Activated T-cell treated with anti-CD3 and anti-CD28 coated beads, Interleukin-2, amount 50 U/mL, for 4 hours (primary cell): ENCODE data around the gene STUM. TPM values are rescaled to one million over a fixed set of nuclear protein-coding genes. Genes with fewer than 3 reads are reported as not detected.
"Not testable (repeated sequence)": the region's sequence is repeated elsewhere in the genome, so short reads cannot be mapped to it uniquely, and the experiment has no call there.

Experiments used
- ATAC-seq, 2 donors: fragments of 200-7000 bp; cut with Tn5 transposase; one replicate each; pipeline ENCODE4 v1.10.0; 2021
- DNase-seq: peaks from one replicate; pipeline ENCODE4 v3.0.0-alpha.2; 2020
- H3K27me3 Mint-ChIP-seq: one replicate; pipeline ENCODE4 v1.8.0; 2021; ENCODE audit warnings: low read depth, mixed read lengths
- H3K36me3 Mint-ChIP-seq: one replicate; pipeline ENCODE4 v1.8.0; 2022; ENCODE audit warnings: mixed read lengths; ENCODE audit not compliant: insufficient read depth
- H3K4me1 Mint-ChIP-seq: one replicate; pipeline ENCODE4 v1.8.0; 2021; ENCODE audit warnings: low read depth, mixed read lengths
- H3K4me3 Mint-ChIP-seq: one replicate; pipeline ENCODE4 v1.8.0; 2021; ENCODE audit warnings: mild to moderate bottlenecking, moderate library complexity, mixed read lengths
- H3K9me3 Mint-ChIP-seq: one replicate; pipeline ENCODE4 v1.8.0; 2021; ENCODE audit warnings: mixed read lengths
- total RNA-seq, 3 donors: library from RNA; stranded (reverse); gene quantifications; one replicate each; pipeline ENCODE4 v1.2.1, GENCODE V29; 2021

STUM gene
- total RNA-seq, 3 donors from 2014 or later, result not detected

DNA sequence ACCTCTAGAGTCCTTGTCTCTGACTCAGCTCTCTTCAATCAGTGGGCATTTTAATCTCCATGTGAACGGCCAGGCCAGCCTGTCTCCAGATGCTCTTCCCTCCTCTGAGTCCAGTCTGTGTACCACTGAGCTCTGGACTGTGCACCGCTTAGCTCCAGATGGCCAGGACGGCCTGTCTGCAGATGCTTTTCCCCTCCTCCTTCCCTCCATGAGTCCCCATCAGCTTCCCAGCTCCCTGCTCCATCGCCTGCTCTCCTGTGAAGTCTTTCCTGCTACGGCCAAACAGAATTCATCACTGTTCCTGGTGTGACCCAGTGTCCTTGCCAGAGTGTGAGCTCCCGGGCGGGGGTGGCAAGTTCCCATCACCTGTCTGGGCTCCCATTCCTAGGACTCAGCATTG is 42.0 kb downstream of the STUM start:
- ATAC-seq, result no peak
- H3K9me3 Mint-ChIP-seq, result no peaks in the 10 kb centered on the region
- DNase-seq, result no peak
- no peaks in the 10 kb centered on the region for H3K4me1 Mint-ChIP-seq
- H3K36me3 Mint-ChIP-seq, result no peaks in the 10 kb centered on the region
- no peak overlapping the region for H3K4me3 Mint-ChIP-seq
- H3K27me3 Mint-ChIP-seq, result peaks cover 15% of the 10 kb centered on the region

DNA sequence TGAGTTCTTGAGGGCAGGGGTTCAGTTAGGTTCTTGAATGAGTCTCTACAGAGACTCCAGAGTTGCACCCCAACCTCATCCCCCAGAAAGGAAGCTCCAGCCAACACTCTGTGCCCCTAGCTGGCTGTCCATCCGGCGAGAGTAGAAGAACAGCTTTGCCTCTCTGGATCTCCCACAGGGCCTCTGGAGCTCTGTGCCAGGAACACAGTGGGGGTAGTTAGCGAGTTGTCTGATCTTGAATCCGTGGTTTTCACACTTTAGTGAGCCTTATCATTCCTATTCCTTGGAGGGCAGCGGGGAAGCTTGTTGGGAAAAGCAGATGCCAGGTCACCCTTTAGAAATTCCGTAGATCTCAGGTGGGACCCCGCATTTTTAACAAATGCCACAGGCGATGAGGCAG is 45.0 kb downstream of the STUM start:
- no peak for ATAC-seq
- DNase-seq, result no peak

DNA sequence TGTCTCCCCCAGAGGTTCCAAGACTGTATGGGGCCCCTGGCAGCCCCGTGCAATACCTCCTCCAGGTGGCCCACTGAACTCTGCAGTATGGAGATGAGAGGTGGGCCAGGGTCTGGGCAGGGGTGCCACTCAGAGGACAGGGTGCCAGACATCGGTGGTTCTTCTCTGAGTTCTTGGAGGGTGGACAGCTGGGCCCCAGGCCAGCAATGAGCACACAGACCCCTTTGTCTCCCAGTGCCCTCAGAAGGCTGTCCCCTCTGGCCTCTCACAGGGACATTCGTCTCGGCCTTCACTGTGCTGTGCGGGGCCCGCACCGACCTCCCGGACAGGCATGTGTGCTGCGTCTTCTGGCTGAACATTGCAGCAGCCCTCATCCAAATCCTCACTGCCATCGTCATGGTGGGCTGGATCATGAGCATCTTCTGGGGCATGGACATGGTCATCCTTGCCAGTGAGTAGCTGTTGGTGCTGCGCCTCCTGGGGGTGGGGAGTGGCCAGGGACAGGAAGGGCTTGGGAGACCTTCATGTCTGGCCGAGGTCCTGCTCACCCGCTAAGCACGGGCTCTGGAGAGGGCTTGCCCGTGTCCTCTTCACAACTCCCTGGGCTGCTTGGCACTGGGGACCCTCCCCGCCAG is 48.1 kb downstream of the STUM start:
- ATAC-seq, result no peak
- H3K4me1 Mint-ChIP-seq, result no peaks in the 10 kb centered on the region

More for the DNA sequence above, 45.0 kb downstream of the STUM start:
- Mint-ChIP-seq H3K27me3 (peaks cover 17% of the 10 kb centered on the region), H3K9me3 (no peaks in the 10 kb centered on the region), H3K4me3 (no peak overlapping the region), H3K36me3 (no peaks in the 10 kb centered on the region), H3K4me1 (no peaks in the 10 kb centered on the region)

DNA sequence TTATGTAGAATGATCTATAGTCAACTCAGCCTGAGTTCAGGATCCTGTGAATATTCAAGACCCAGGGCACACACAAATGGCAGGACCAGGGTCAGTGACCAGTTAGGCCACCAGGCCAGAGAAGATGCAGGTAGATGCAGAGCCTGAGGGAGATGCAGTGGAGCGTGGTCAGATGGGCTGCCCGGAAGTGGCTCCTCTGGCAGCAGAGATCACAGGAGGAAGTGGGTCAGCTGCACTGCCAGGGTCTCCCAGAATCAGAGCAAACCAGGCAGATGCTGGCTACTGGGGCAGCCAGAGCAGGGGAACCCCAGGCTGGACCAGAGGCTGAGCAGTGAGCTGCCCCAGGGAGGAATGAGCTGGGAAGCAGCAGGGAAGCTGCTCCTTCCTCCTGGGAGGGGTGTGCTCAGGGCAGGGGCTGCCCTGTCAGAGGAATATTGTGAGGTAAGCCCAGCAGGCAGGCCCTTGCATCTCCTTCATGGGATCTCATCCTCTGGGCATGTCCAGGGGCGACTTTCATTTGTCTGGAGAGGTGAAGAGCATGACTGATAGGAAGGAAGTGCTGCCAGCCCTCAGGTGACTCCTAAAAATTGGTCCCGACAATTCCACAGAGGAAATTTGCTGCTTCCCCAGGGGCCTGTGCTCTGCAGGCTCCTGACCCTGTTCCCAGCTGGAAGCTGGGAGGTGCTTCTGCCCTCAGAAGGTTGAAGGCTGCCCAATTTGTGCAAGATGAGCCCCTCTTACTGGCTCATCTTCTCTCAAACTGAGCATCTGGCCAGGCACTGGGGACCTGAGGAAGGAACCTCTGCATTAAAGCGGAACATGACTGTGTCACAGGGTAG is 49.3 kb downstream of the STUM start:
- no peaks in the 10 kb centered on the region for H3K9me3 Mint-ChIP-seq
- ATAC-seq, result no peak

More for the DNA sequence above, 48.1 kb downstream of the STUM start:
- H3K4me3 Mint-ChIP-seq, result no peak overlapping the region
- H3K27me3 Mint-ChIP-seq, result peaks cover 16% of the 10 kb centered on the region
- no peaks in the 10 kb centered on the region for H3K9me3 Mint-ChIP-seq
- no peaks in the 10 kb centered on the region for H3K36me3 Mint-ChIP-seq
- no peak for DNase-seq

DNA sequence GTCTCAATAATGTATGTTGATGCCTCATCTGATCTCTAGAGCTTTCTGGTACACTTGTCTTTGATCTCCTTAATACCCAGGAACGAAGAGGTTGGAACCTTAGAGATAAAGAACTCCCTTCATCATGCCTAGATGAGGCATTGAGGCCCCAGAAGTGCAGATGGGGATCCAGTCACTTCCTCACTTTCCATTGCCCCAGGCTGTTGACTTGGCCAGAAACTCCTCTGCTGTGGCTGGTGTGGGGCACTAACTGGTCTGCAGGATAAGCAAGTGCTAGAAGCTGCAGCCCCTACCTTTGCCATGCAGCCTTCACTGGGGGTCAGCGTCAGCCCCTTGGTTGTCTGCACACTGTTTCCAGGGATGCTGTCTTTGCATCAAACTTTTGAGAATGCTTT is 49.9 kb downstream of the STUM start:
- no peak overlapping the region for H3K4me3 Mint-ChIP-seq
- H3K4me1 Mint-ChIP-seq, result no peaks in the 10 kb centered on the region
- H3K9me3 Mint-ChIP-seq, result no peaks in the 10 kb centered on the region
- H3K27me3 Mint-ChIP-seq, result peaks cover 11% of the 10 kb centered on the region
- no peaks in the 10 kb centered on the region for H3K36me3 Mint-ChIP-seq
- no peak for ATAC-seq
- no peak for DNase-seq

More for the DNA sequence above, 49.3 kb downstream of the STUM start:
- Mint-ChIP-seq H3K4me3 (no peak overlapping the region), H3K27me3 (peaks cover 16% of the 10 kb centered on the region), H3K36me3 (no peaks in the 10 kb centered on the region), H3K4me1 (no peaks in the 10 kb centered on the region)
- no peak for DNase-seq

DNA sequence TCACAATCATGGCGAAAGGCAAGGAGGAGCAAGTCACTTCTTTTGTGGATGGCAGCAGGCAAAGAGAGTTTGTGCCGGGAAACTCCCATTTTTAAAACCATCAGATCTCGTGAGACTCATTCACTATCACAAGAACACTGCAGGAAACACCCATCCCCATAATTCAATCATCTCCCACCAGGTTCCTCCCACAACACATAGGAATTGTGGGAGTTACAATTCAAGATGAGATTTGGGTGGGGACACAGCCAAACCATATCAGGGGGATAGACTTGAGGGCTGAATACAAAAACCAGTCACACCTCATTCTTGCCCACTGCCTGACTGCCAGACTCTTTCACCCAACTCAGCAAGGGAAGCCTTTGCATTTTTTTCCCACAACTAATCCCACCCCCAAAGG is 50.4 kb downstream of the STUM start:
- not testable (repeated sequence) for H3K36me3 Mint-ChIP-seq, H3K27me3 Mint-ChIP-seq, ATAC-seq

DNA sequence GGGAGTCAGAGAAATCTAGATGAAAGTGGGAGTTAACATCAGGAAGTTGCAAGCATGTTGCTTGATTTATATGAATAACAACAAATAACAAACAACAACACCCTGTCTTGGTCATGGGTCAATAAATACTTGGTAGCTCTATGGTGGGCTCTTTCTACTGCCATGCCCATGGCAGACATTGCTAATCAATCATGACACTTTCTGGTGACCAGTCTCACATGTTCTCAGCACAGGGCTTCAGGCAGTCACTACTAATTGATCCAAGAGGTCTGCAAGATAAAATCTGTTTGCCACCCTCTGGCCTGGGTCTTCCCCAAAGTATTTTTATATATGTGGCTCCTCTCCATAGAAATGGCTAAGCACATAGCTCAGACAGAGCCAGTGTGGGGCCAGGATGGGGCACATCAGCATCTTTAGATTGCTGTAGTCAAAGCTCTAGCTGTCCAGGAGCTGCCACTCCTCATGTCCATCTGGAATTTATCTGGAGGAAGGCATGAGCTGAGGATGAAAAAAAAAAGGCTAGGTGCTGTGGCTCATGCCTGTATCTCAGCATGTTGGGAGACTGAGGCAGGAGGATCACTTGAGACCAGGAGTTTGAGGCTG is 51.2 kb downstream of the STUM start:
- Mint-ChIP-seq H3K4me3 (no peak overlapping the region), H3K36me3 (no peaks in the 10 kb centered on the region), H3K9me3 (no peaks in the 10 kb centered on the region), H3K4me1 (no peaks in the 10 kb centered on the region), H3K27me3 (peaks cover 5% of the 10 kb centered on the region)
- ATAC-seq (no peak), DNase-seq (no peak)

More for the DNA sequence above, 50.4 kb downstream of the STUM start:
- H3K4me1 Mint-ChIP-seq, H3K4me3 Mint-ChIP-seq, DNase-seq, H3K9me3 Mint-ChIP-seq: not testable (repeated sequence)

DNA sequence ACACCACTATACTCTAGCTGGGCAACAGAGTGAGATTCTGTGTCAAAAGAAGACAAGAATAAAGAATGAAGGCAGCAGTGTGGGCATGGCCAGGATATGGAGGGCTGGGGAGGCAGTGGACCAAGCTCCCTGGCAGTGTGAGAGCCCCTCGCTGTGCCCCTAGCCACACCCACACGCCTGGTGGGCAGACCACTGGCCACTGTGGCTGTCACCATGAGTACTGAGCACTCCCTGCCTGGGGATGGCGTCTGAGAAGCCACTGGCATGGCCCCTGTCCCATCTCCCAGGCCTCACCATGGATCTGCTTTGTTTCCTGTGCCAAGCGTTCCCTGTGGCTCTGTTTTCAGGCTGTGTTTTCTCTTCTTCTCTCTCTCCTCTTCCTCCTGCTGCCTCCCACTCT is 51.7 kb downstream of the STUM start:
- DNase-seq, result no peak
- Mint-ChIP-seq H3K36me3 (no peaks in the 10 kb centered on the region), H3K27me3 (peaks cover 5% of the 10 kb centered on the region), H3K9me3 (no peaks in the 10 kb centered on the region), H3K4me1 (no peaks in the 10 kb centered on the region), H3K4me3 (no peak overlapping the region)
- ATAC-seq, result no peak

DNA sequence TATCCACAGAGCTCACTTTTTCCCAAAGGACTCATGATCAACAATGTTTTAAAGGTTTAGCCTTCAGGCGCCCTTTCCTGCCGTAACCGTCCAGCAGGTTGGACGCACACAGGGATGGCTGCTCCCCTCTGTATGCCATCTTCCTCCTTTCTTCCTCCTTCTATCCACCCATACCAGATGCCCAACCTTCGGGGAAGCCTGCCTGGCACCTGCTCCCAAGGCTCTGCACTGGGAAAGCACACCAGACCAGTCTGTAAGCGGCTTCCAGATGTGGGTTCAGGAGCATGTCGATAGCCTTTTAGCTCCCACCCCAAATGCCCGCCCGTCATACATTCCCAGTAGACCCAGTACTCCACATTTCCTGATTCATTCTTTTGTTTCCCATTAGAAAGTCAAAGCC is 52.9 kb downstream of the STUM start:
- H3K4me1 Mint-ChIP-seq, result no peaks in the 10 kb centered on the region
- no peaks in the 10 kb centered on the region for H3K9me3 Mint-ChIP-seq
- ATAC-seq (no peak), DNase-seq (no peak)
- H3K4me3 Mint-ChIP-seq, result no peak overlapping the region
- no peaks in the 10 kb centered on the region for H3K36me3 Mint-ChIP-seq
- peaks cover 5% of the 10 kb centered on the region for H3K27me3 Mint-ChIP-seq

DNA sequence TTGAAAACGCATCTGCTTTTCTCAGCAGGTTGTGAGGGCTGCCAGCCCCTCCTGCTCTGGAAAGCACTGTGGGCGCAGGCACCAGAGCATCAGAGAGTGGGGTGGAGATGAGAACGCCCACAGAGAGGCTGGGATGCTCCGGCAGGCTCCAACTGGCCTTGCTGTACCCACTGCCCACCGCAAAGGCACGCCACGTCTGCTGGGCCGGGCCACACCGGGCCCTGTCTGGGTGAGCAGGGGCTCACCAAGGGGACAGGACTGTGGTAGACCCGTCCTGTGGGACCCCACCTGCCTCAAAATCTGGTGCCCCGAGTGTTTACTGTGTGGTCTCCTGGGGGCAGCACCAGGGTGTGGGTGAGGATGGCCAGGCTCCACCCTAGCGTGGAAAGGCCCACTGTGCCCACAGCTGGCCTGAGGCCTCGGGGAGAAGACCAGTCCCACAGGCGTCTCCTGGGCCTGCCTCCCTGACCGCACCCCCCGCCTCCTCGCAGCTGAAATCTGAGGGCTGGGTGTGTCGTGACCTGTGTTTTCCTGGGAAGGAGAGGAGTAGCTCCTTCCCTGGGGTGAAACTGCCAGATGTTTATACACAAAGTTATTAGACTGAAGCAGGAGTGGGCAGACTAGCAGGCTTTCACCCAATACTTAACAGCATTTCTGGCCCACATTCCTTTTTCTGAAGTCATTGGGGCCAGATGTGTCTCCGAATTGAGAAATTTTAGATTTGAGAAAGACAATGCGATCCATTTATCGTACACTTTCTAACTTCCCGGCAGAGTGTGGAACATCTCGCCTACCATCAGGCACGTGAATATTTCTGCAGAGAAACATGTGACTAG is 53.8 kb downstream of the STUM start:
- Mint-ChIP-seq H3K36me3 (no peaks in the 10 kb centered on the region), H3K4me3 (no peak overlapping the region), H3K27me3 (peaks cover 5% of the 10 kb centered on the region), H3K4me1 (no peaks in the 10 kb centered on the region), H3K9me3 (no peaks in the 10 kb centered on the region)
- no peak for ATAC-seq
- DNase-seq, result no peak

DNA sequence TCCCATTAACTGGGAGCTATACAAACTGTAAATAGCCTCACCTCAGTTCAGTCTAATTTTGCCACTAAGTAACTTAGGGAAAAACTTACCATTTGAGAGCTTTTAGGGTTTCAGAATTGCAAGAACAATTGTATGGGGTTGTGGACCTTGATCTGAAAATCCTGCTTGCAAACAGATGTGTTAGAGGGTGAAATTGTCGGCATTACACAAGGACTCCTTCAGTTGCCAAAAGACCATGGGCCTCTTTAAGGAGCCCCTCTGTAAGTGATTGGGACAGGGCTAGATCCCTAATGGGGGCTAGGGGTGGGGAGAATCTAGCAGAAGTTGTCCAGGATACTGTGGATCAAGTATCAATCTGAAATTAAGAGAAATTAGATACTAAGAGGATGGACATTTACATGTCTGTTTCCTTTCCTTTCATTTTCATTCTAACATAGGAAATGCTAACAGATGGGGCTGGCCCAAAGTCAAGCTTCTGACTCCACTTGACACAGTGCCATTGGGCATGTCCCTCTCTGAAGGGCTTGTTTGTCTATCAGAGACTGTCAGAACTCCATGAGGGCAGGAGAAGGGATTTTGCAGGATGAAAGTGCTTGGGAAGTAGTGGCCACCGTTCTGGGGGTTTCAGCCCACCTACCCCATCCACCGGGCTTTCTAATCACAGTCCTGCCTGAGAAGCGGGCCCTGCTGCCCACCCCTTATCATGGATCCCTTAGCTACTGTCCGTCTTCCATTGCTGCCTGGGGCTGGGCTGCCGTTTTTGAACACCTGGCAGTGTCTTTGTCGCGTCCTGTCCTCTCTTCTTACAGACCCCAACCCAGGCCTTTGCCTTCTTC is 54.7 kb downstream of the STUM start:
- Mint-ChIP-seq H3K4me1 (no peaks in the 10 kb centered on the region), H3K27me3 (peaks cover 3% of the 10 kb centered on the region), H3K9me3 (no peaks in the 10 kb centered on the region), H3K4me3 (no peak overlapping the region), H3K36me3 (no peaks in the 10 kb centered on the region)
- ATAC-seq (no peak), DNase-seq (no peak)

DNA sequence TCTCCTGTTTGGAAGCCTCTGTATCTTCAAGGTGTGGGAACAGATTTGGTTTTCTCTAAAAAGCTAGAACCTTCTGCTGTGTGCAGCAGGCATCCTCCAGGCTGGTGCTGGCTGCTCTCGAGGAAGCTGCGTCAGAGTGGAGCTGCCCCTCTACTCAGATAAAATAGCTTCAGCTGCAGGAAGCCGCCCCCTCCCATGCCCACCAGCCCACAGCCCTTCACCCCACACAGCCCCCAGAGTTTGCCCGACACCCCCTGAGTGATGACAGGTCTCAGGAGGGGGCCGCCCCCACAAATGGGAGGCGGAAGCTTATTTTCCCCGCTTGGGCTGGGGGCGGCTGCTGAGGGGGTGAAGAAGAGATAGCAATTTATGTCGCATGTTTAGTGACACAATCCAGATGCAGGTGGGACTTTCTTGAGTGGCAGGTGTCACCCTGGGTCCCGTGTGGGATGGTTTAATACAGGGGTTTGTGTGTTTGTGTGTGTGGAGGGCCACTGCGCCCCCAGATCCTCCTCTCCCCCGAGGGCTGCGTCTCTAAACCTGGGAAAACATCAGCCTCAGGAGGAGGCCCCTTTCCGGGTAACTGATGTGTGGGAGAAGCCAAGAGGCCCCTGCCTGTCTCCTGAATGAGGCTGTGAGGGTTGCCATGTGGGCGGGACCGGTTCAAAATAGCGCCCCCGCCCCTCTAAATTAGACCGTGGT is 55.4 kb downstream of the STUM start:
- Mint-ChIP-seq H3K36me3 (no peaks in the 10 kb centered on the region), H3K4me3 (no peak overlapping the region), H3K4me1 (no peaks in the 10 kb centered on the region), H3K27me3 (peaks cover 3% of the 10 kb centered on the region), H3K9me3 (no peaks in the 10 kb centered on the region)
- ATAC-seq (no peak), DNase-seq (no peak)
